GM19025 (cell line): ENCODE measurements around the gene ZBTB25.

Experiments
- ATAC-seq: cut with Tn5 transposase; IDR thresholded peaks from one replicate; pipeline ENCODE4 v1.9.1; 2021; ENCODE audit warnings: mild to moderate bottlenecking, low read depth, moderate library complexity; ENCODE audit not compliant: unreplicated experiment

ZBTB25 gene

GRCh38 chr14:64444984-64445845, 58.4 kb downstream of the ZBTB25 start:
- peak; percentile 99 for ATAC-seq

- no peak for ATAC-seq
These were observed 59.5 kb downstream of the ZBTB25 start for GRCh38 chr14:64444140-64444539.

GRCh38 chr14:64442300-64442988, 61.2 kb downstream of the ZBTB25 start:
- ATAC-seq, result no peak

- ATAC-seq, result no peak
These were observed 63.1 kb downstream of the ZBTB25 start for GRCh38 chr14:64440494-64440893.

GRCh38 chr14:64439141-64439540, 64.5 kb downstream of the ZBTB25 start:
- no peak for ATAC-seq

GRCh38 chr14:64438181-64438841, 65.3 kb downstream of the ZBTB25 start:
- no peak for ATAC-seq

GRCh38 chr14:64434528-64434927, 69.1 kb downstream of the ZBTB25 start:
- no peak for ATAC-seq

GRCh38 chr14:64423987-64424386, 79.7 kb downstream of the ZBTB25 start:
- no peak for ATAC-seq

- ATAC-seq, result no peak
These were observed 80.9 kb downstream of the ZBTB25 start for GRCh38 chr14:64422756-64423155.

GRCh38 chr14:64422005-64422404, 81.6 kb downstream of the ZBTB25 start:
- no peak for ATAC-seq

GRCh38 chr14:64421166-64421565, 82.5 kb downstream of the ZBTB25 start:
- no peak for ATAC-seq

- no peak for ATAC-seq
These were observed 84.6 kb downstream of the ZBTB25 start for GRCh38 chr14:64419003-64419402.

- ATAC-seq, result no peak
These were observed 85.9 kb downstream of the ZBTB25 start for GRCh38 chr14:64417771-64418125.

GRCh38 chr14:64417055-64417770, 86.4 kb downstream of the ZBTB25 start:
- ATAC-seq, result no peak

- ATAC-seq, result no peak
These were observed 87.2 kb downstream of the ZBTB25 start for GRCh38 chr14:64416348-64416932.

- no peak for ATAC-seq
These were observed 91.4 kb downstream of the ZBTB25 start for GRCh38 chr14:64412237-64412636.

- ATAC-seq, result no peak
These were observed 92.6 kb downstream of the ZBTB25 start for GRCh38 chr14:64411001-64411400.

GRCh38 chr14:64410084-64410774, 93.4 kb downstream of the ZBTB25 start:
- ATAC-seq, result no peak

- no peak for ATAC-seq
These were observed 94.3 kb downstream of the ZBTB25 start for GRCh38 chr14:64409126-64409920.
